Measurements from ENCODE around the gene MYH11.

- TF ChIP-seq POLR2A (IDR thresholded peaks at IDR 0.05): no peak
- TF ChIP-seq, protein P1, sequence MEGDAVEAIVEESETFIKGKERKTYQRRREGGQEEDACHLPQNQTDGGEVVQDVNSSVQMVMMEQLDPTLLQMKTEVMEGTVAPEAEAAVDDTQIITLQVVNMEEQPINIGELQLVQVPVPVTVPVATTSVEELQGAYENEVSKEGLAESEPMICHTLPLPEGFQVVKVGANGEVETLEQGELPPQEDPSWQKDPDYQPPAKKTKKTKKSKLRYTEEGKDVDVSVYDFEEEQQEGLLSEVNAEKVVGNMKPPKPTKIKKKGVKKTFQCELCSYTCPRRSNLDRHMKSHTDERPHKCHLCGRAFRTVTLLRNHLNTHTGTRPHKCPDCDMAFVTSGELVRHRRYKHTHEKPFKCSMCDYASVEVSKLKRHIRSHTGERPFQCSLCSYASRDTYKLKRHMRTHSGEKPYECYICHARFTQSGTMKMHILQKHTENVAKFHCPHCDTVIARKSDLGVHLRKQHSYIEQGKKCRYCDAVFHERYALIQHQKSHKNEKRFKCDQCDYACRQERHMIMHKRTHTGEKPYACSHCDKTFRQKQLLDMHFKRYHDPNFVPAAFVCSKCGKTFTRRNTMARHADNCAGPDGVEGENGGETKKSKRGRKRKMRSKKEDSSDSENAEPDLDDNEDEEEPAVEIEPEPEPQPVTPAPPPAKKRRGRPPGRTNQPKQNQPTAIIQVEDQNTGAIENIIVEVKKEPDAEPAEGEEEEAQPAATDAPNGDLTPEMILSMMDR (IDR thresholded peaks at IDR 0.05 in 4 of 5, conservative IDR thresholded peaks at IDR 0.05 in 1 of 5): no peak
These were observed 196.6 kb downstream of the MYH11 start for GRCh38 chr16:15660203-15660601.

Measured in gastrocnemius medialis (tissue), 4 donors.